CD8-positive, alpha-beta memory T cell (primary cell): ENCODE results near the gene IFITM10. TPM values are rescaled to one million over a fixed set of nuclear protein-coding genes. Genes with fewer than 3 reads are reported as not detected.
"Not testable (repeated sequence)": the region's sequence is repeated elsewhere in the genome, so short reads cannot be mapped to it uniquely, and the experiment has no call there.

ENCODE experiments used
- CTCF ChIA-PET: fragments of 350-600 bp; sonication (Branson Sonifier 250); formaldehyde crosslinking; loops from one replicate; lab custom pipeline; 2021; ENCODE audit warnings: antibody characterized with exemption; lab: Charles Lee
- POLR2A ChIA-PET: fragments of 350-600 bp; sonication (Branson Sonifier 250); formaldehyde crosslinking; loops from one replicate; lab custom pipeline; 2021; ENCODE audit warnings: antibody characterized with exemption; lab: Charles Lee
- DNase-seq, 5 donors: peaks; one replicate each; pipeline versions ENCODE4 v3.0.0 to v3.0.0-alpha.2; 2020 to 2022; ENCODE audit warnings: mixed read lengths in 1 of 5
- H3K27ac ChIP-seq: one replicate; pipeline ENCODE4 v1.7.0; 2013; ENCODE audit warnings: low read depth, mild to moderate bottlenecking, low read length, moderate library complexity
- H3K27me3 ChIP-seq: 2 replicates; pipeline ENCODE4 v1.7.0; 2013; ENCODE audit warnings: low read length, mild to moderate bottlenecking; ENCODE audit not compliant: insufficient read depth, poor library complexity, severe bottlenecking
- H3K36me3 ChIP-seq: 2 replicates; pipeline ENCODE4 v1.7.0; 2013; ENCODE audit warnings: mild to moderate bottlenecking, low read length, moderate library complexity; ENCODE audit not compliant: insufficient read depth
- H3K4me1 ChIP-seq: 2 replicates; pipeline ENCODE4 v1.7.0; 2013; ENCODE audit warnings: mild to moderate bottlenecking, low read length, moderate library complexity; ENCODE audit not compliant: insufficient read depth
- H3K4me3 ChIP-seq: 2 replicates; pipeline ENCODE4 v1.7.0; 2013; ENCODE audit warnings: mild to moderate bottlenecking, low read length
- H3K9me3 ChIP-seq: 2 replicates; pipeline ENCODE4 v1.7.0; 2013; ENCODE audit warnings: mild to moderate bottlenecking, low read length
- H3K27ac Mint-ChIP-seq, 8 donors: one replicate each; pipeline ENCODE4 v1.8.0; 2020 to 2021; ENCODE audit warnings: mixed read lengths in 8 of 8, mild to moderate bottlenecking in 6 of 8, inconsistent platforms in 3 of 8, moderate library complexity in 3 of 8
- H3K27me3 Mint-ChIP-seq, 2 donors: one replicate each; pipeline ENCODE4 v1.8.0; 2020 to 2021; ENCODE audit warnings: mixed read lengths in 2 of 2, mild to moderate bottlenecking in 1 of 2, moderate library complexity in 1 of 2
- H3K36me3 Mint-ChIP-seq, 3 donors: one replicate each; pipeline ENCODE4 v1.8.0; 2020 to 2021; ENCODE audit warnings: mixed read lengths in 3 of 3, inconsistent platforms in 1 of 3, mild to moderate bottlenecking in 1 of 3
- H3K4me1 Mint-ChIP-seq, 3 donors: one replicate each; pipeline ENCODE4 v1.8.0; 2020 to 2021; ENCODE audit warnings: mixed read lengths in 3 of 3, inconsistent platforms in 1 of 3, mild to moderate bottlenecking in 1 of 3
- H3K4me3 Mint-ChIP-seq, 7 donors: one replicate each; pipeline ENCODE4 v1.8.0; 2020 to 2021; ENCODE audit warnings: mixed read lengths in 7 of 7, mild to moderate bottlenecking in 6 of 7, moderate library complexity in 4 of 7, inconsistent platforms in 2 of 7
- H3K9me3 Mint-ChIP-seq, 5 donors: one replicate each; pipeline ENCODE4 v1.8.0; 2020 to 2022; ENCODE audit warnings: mixed read lengths in 5 of 5, mild to moderate bottlenecking in 3 of 5, moderate library complexity in 2 of 5, inconsistent platforms in 1 of 5
- polyA plus RNA-seq: library from polyadenylated mRNA; unstranded; fragments of 300-500 nt; fragmentation: Illumina TruSeq; gene quantifications from one replicate; pipeline ENCODE4 v1.2.3, GENCODE V29; 2021
- total RNA-seq, 2 experiments: library from RNA; stranded (reverse); gene quantifications; one replicate each; pipeline ENCODE4 v1.2.3, GENCODE V29; 2021

The IFITM10 gene
- total and polyA plus RNA-seq, 3 experiments from 2014 or later: 0.10 to 0.95 (median 0.39) TPM

DNA sequence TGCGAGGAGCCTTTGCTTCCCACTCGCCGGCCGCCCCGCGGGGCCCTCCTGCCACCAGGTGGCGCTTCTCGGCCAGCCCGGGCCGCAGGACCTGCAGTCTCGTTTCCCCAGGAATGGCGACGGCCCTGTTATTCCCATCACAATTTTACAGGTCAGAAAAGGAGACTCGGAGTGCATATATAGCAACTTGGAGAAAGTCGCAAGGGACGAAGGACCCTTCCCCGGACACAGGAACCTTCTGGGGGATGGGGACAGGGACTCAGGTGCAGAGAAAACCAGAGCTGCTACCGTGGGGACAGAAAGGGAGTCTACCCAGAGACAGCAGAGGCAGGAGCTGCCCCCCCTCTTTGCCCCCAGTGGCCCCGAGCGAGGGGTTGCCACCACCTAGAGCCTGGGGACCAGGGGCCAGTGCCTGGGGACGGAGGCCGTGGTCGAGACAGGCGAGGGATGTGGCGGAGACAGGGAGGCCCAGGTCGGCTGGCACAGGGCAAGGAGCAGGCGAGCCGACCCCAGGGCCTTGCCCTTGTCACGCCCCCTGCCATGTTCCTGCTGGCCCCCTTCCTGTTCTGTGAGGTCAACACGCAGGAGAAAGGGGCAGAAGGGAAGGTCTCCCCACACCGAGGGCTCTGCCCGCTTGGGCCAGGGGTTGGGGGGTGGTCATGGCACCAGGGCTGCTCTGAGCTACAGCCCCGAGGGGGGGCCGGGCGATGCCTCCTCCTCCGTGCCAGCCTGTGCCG, 56.9 kb downstream of the IFITM10 start:
- peak; percentile 54 to 77 (median 68) for DNase-seq
- H3K36me3 ChIP-seq: no peaks in the 10 kb centered on the region
- H3K27ac ChIP-seq: no peak overlapping the region
- CTCF ChIA-PET: interaction anchor here (0.6 to 6.4 kb wide), 66 partner anchors 9 to 611 kb away, joined by 3 to 286 read pairs (median 5); partner anchors contain the start of genes LSP1, SYT8, TNNI2 and TNNT3
- no peak overlapping the region for H3K27ac Mint-ChIP-seq
- H3K4me1 ChIP-seq: peaks cover 13% of the 10 kb centered on the region
- H3K36me3 Mint-ChIP-seq: peaks cover 0 to 5% (median 0%) of the 10 kb centered on the region in 3 donors
- no peaks in the 10 kb centered on the region for H3K9me3 Mint-ChIP-seq
- H3K27me3 Mint-ChIP-seq: peaks cover 19 to 46% of the 10 kb centered on the region in 2 donors
- peaks cover 4% of the 10 kb centered on the region for H3K27me3 ChIP-seq
- POLR2A ChIA-PET: interaction anchor here (0.7 to 1.9 kb wide), 2 partner anchors 140 to 456 kb away, joined by 3 to 14 read pairs; no protein-coding TSS in a partner anchor
- H3K4me3 Mint-ChIP-seq: peak overlapping the region in 6 of 7 donors; percentile 39 to 76 (median 70)
- H3K4me3 ChIP-seq: peak overlapping the region; percentile 46
- H3K9me3 ChIP-seq: no peaks in the 10 kb centered on the region
- H3K4me1 Mint-ChIP-seq: peaks cover 4 to 9% (median 7%) of the 10 kb centered on the region in 3 donors

DNA sequence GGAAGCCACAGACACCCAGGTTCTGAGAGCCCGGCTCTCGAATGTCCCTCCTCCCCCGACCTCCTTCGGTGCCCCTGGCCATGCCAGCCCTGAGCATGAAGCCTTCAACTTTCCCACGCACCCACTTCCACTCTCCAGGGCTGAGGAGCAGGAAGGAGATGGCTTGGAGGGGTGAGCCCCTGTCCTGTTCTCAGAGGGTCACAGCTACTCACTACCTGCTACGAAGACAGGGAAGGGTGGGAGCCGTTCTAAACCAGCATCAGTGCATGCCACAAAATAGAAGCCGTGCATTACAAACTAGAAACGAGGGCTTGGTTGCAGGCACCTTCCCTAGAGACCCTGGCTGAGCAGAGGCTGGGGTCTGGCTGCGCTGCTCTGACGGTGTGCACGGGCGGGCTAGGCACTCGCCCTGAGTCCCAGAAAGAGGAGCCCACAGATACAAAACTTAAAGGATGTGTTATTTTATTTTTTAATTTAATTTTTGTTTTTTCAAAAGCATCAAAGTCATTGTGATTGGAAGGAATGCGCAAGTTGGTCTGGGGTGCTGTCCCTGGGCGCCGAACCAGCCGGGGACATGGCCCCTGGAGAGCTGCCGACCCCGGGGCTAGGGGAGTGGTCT, 57.6 kb downstream of the IFITM10 start:
- no peak overlapping the region for H3K4me3 ChIP-seq
- DNase-seq: no peak
- ChIA-PET POLR2A (interaction anchor here (1.9 kb wide), 1 partner anchor 140 kb away, joined by 14 read pairs; no protein-coding TSS in a partner anchor), CTCF (interaction anchor here (0.9 to 6.4 kb wide), 33 partner anchors 9 to 460 kb away, joined by 3 to 286 read pairs (median 6); partner anchors contain the start of genes LSP1, SYT8 and TNNI2)
- peaks cover 4% of the 10 kb centered on the region for H3K27me3 ChIP-seq
- Mint-ChIP-seq H3K4me3 (no peak overlapping the region), H3K9me3 (no peaks in the 10 kb centered on the region), H3K27ac (no peak overlapping the region), H3K36me3 (no peaks in the 10 kb centered on the region), H3K27me3 (peaks cover 22 to 45% of the 10 kb centered on the region in 2 donors), H3K4me1 (peaks cover 4 to 9% (median 7%) of the 10 kb centered on the region in 3 donors)
- H3K27ac ChIP-seq: no peak overlapping the region
- H3K4me1 ChIP-seq: peaks cover 13% of the 10 kb centered on the region
- H3K9me3 ChIP-seq: no peaks in the 10 kb centered on the region
- no peaks in the 10 kb centered on the region for H3K36me3 ChIP-seq

DNA sequence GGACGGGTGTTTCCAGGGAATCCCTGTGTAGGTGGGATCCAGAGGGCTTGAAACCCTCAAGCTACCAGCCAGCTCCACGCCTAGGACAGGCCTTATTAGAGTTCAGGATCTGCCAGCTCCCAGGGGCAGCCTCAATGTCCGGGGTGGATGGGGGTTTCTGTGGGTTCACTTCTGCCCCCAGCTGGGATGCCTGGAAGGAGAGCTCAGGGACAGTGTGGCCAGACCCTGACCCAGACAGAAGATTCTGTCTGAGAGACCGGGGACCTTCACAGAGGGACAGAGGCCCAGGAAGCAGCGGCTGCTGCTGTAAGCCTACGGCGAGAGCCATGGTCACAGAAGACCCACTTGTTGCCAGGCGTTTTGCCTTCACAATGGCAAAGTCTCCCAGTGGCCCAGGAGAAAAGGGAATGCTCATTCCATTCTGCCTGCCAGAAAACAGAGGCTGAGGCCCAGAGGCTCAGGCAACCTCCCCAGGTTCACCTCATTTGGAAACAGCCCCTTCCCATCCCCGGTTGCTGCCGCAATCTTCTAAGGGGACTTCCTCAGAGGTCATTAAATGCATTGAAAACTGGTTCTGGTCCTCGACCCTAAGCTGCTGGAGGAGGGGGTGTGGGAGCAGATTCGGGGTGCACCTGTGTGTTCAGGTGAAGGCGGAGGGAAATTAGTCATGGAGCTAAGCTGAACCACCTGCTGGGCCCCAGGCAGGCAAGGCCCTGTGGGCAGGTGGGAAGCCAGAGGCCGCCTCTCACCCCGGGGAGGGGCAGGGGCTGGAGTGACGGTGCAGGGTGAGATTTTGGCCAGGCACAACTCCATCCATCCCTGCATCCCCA, 58.3 kb downstream of the IFITM10 start:
- H3K27me3 Mint-ChIP-seq: peaks cover 22 to 45% of the 10 kb centered on the region in 2 donors
- H3K36me3 ChIP-seq: no peaks in the 10 kb centered on the region
- no peak overlapping the region for H3K27ac Mint-ChIP-seq
- no peaks in the 10 kb centered on the region for H3K36me3 Mint-ChIP-seq
- peaks cover 4% of the 10 kb centered on the region for H3K27me3 ChIP-seq
- ChIA-PET POLR2A (no interaction called here), CTCF (interaction anchor here (1.0 to 6.4 kb wide), 15 partner anchors 10 to 461 kb away, joined by 3 to 286 read pairs (median 14); partner anchors contain the start of genes LSP1, SYT8 and TNNI2)
- H3K4me1 ChIP-seq: peaks cover 13% of the 10 kb centered on the region
- H3K4me3 ChIP-seq: no peak overlapping the region
- no peak overlapping the region for H3K27ac ChIP-seq
- H3K9me3 Mint-ChIP-seq: no peaks in the 10 kb centered on the region
- peaks cover 4 to 9% (median 7%) of the 10 kb centered on the region in 3 donors for H3K4me1 Mint-ChIP-seq
- no peak for DNase-seq
- H3K9me3 ChIP-seq: no peaks in the 10 kb centered on the region
- H3K4me3 Mint-ChIP-seq: no peak overlapping the region

DNA sequence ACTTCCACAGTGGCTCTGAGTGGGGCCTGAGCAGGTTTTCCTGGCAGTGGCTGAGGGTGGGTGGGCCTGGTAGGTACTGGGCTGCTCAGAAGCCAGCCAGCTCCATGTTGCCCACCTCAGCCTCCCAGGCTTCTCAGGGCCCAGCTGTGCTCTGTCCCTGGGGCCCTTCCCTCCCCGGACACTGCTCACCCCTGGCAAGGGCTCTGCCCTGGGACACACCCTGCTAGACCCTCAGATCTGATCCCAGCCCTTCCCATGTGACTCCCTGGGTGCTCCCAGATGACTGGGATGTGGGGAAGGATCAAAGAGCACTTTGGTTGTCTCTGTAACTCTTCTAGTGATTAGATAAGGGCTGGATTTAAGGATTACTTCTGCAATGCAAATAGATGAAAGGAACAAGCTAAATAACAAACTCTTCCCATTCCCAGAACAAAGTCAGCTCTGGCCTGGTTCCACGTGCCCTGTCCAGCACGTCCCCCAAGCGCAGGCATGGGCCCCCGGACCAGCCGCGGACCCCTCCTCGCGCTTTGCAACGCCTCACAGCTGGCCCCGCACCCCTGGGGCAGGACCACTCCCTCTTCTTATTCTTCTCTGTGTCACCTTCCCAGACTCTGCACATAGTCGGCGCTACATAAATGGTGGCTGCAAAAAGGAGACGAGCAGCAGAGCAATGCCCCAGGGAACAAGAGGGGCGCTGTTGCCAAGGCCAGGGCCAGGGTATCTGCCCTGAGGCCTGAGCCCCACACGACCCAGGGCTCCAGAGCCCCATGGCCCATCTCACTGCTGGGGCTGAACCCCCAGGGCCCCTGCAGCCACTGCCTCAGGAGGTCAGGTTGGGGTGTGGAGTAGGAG, 59.1 kb downstream of the IFITM10 start:
- CTCF ChIA-PET: interaction anchor here (1.0 to 6.4 kb wide), 6 partner anchors 11 to 461 kb away, joined by 3 to 286 read pairs (median 54); partner anchors contain the start of gene SYT8
- POLR2A ChIA-PET: no interaction called here
- no peak overlapping the region for H3K27ac ChIP-seq
- Mint-ChIP-seq H3K4me1 (peaks cover 4 to 9% (median 7%) of the 10 kb centered on the region in 3 donors), H3K27me3 (peaks cover 22 to 41% of the 10 kb centered on the region in 2 donors), H3K36me3 (no peaks in the 10 kb centered on the region), H3K4me3 (no peak overlapping the region), H3K27ac (peak overlapping the region in 1 of 8 donors; percentile 70), H3K9me3 (no peaks in the 10 kb centered on the region)
- DNase-seq: no peak
- peaks cover 13% of the 10 kb centered on the region for H3K4me1 ChIP-seq
- peaks cover 4% of the 10 kb centered on the region for H3K27me3 ChIP-seq
- H3K4me3 ChIP-seq: no peak overlapping the region
- H3K36me3 ChIP-seq: no peaks in the 10 kb centered on the region
- H3K9me3 ChIP-seq: no peaks in the 10 kb centered on the region

DNA sequence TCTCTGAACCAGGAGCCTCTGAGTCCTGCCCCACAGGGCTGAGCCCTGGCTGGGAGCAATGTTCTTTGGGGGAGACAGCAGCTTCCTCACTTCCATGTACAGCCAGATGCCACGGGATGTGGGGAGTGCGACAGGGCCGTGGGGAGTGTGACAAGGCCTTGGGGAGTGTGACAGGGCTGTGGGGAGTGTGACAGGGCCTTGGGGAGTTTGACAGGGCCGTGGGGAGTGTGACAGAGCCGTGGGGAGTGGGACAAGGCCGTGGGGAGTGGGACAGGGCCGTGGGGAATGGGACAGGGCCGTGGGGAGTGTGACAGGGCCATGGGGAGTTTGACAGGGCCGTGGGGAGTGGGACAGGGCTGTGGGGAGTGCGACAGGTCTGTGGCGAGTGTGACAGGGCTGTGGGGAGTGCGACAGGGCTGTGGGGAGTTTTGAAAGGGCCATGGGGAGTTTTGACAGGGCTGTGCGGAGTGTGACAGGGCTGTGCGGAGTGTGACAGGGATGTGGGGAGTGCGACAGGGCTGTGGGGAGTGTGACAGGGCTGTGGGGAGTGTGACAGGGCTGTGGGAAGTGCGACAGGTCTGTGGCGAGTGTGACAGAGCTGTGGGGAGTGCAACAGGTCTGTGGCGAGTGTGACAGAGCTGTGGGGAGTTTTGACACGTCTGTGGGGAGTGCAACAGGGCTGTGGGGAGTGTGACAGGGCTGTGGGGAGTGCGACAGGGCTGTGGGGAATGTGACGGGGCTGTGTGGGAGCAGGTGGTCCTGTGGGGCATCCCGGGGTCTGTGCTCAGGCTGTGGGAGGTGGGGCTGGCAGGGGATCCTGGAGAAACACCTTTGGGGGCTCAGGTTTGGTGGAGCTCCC, 60.0 kb downstream of the IFITM10 start:
- Mint-ChIP-seq H3K9me3 (no peaks in the 10 kb centered on the region), H3K4me1 (peaks cover 4 to 9% (median 7%) of the 10 kb centered on the region in 3 donors), H3K27ac (peak overlapping the region in 2 of 8 donors; percentile 1 to 81), H3K27me3 (peaks cover 23 to 37% of the 10 kb centered on the region in 2 donors), H3K4me3 (no peak overlapping the region), H3K36me3 (no peaks in the 10 kb centered on the region)
- Histone ChIP-seq H3K27ac (no peak overlapping the region), H3K36me3 (no peaks in the 10 kb centered on the region), H3K9me3 (no peaks in the 10 kb centered on the region), H3K27me3 (peaks cover 4% of the 10 kb centered on the region), H3K4me1 (peaks cover 13% of the 10 kb centered on the region), H3K4me3 (no peak overlapping the region)
- no peak for DNase-seq
- POLR2A ChIA-PET: no interaction called here
- CTCF ChIA-PET: interaction anchor here (4.3 to 6.4 kb wide), 4 partner anchors 10 to 462 kb away, joined by 43 to 286 read pairs (median 67); partner anchors contain the start of gene SYT8

DNA sequence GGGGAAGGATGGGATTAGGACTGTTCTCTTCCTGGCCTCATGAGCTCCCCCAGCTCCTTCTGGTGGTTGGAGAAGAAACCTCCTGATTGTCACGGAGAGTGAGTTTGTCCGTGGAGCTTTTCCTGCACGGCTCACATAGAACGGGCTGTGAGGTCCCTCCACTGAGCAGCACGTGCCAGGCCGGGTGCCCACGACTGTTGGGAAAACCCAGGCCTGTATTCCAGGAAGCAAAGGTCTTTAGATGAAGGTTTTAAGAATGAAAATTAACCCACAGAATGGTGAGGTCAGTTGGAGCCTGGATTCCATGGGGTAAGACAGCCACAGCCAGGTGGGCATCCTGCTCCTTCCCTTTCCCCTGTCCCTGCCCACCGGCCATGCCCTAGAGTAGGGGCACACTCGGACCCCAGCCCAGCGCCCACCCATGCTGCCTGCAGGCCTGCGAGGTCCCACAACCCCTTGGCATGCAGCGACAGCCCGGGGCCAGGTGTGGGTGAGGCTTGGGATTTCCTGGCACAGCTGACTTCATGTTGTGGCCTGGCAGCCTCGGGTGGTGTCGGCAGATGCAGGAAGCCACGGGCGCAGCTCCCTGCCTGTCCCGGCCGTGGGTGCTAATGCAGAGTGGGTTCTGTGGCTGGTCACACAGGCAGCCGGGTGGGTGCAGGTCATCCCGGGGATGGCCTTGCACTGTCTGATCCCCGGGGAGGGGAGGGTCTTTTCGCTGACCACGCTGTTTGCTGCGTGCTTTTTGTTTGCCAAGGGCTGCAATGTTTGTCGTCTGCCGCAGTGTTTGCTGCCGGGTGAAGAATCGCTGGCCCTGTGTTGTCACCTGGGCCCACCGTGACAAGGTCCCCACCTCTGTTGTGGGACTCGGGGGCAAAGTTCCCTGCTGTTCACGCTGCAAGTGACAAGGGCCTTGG, 60.9 kb downstream of the IFITM10 start:
- H3K9me3 Mint-ChIP-seq, POLR2A ChIA-PET, H3K36me3 ChIP-seq, H3K9me3 ChIP-seq, H3K36me3 Mint-ChIP-seq, H3K4me3 ChIP-seq, H3K4me3 Mint-ChIP-seq, H3K4me1 Mint-ChIP-seq, H3K27me3 ChIP-seq, H3K27ac ChIP-seq, DNase-seq: not testable (repeated sequence)
- CTCF ChIA-PET: interaction anchor here (6.4 kb wide), 1 partner anchor 144 kb away, joined by 286 read pairs; the partner anchor contains the start of gene SYT8
- Mint-ChIP-seq H3K27ac (peak overlapping the region in 1 of 8 donors; percentile 50), H3K27me3 (peaks cover 23 to 37% of the 10 kb centered on the region in 2 donors)
- peaks cover 13% of the 10 kb centered on the region for H3K4me1 ChIP-seq
